ENCODE data around the gene RNU5D-1. TPM values are rescaled to one million over a fixed set of nuclear protein-coding genes. Genes with fewer than 3 reads are reported as not detected.

The RNU5D-1 gene
- total and polyA plus RNA-seq, 2 of the 13 experiments (the other 11 are each of a cell fraction or from before 2014, with no cell fraction given) = 165 TPM; not detected in 1

- ChIA-PET CTCF (ENCODE audit: low intra/inter-chr PET ratio, low total read pairs) (no interaction called here), POLR2A (interaction anchor here (0.7 kb wide), 1 partner anchor 95 kb away, joined by 3 read pairs; no protein-coding TSS in a partner anchor)
- Histone ChIP-seq H3K9ac (ENCODE audit: insufficient read depth, low read depth, low read length) (no peak overlapping the region), H3K4me3 (replicated peaks in 1 of 3; ENCODE audit: insufficient read depth in 1 of 3, low read depth in 2 of 3, low read length in 3 of 3) (no peak overlapping the region), H3K4me2 (ENCODE audit: low read depth, low read length) (no peak overlapping the region), H3K27me3 (ENCODE audit: control insufficient read depth in 1 of 2, insufficient read depth in 2 of 2, low read length in 2 of 2) (no peaks in the 10 kb centered on the region), H3K36me3 (replicated peaks in 1 of 2; ENCODE audit: control insufficient read depth in 1 of 2, insufficient read depth in 2 of 2, low read length in 2 of 2) (no peaks in the 10 kb centered on the region), H3K79me2 (ENCODE audit: insufficient read depth, low read length) (no peaks in the 10 kb centered on the region), H4K20me1 (ENCODE audit: insufficient read depth, low read length) (no peaks in the 10 kb centered on the region), H3K9me3 (ENCODE audit: low read length) (no peaks in the 10 kb centered on the region), H3K4me1 (ENCODE audit: insufficient read depth, low read length) (peaks cover 47% of the 10 kb centered on the region), H2AFZ (ENCODE audit: low read length) (no peak overlapping the region), H3K27ac (ENCODE audit: extremely low read length, insufficient read depth, low read length) (no peak overlapping the region)
- FAIRE-seq = no peak
- DNase-seq (ENCODE audit: low spot score) = no peak
- intact Hi-C loops (cut with micrococcal nuclease; ENCODE audit: unreplicated experiment) = no loop called here
- TF ChIP-seq HNF1A (IDR thresholded peaks at IDR 0.05; ENCODE audit: low read depth) (no peak), HNF1A (CRISPR knock-in tag; IDR thresholded peaks at IDR 0.05; ENCODE audit: borderline replicate concordance) (no peak), ATF7 (IDR thresholded peaks at IDR 0.05) (no peak), ATF7 (CRISPR knock-in tag; IDR thresholded peaks at IDR 0.05) (no peak), CC2D1A (CRISPR knock-in tag; IDR thresholded peaks at IDR 0.05) (no peak), DMAP1 (CRISPR knock-in tag; IDR thresholded peaks at IDR 0.05) (no peak), TBP (CRISPR knock-in tag; IDR thresholded peaks at IDR 0.05) (no peak), PHF5A (CRISPR knock-in tag; IDR thresholded peaks at IDR 0.05; ENCODE audit: low read depth, unreplicated experiment) (no peak), MIXL1 (CRISPR knock-in tag; IDR thresholded peaks at IDR 0.05) (no peak), CERS6 (CRISPR knock-in tag; IDR thresholded peaks at IDR 0.05) (no peak), ZNF598 (CRISPR knock-in tag; IDR thresholded peaks at IDR 0.05; ENCODE audit: borderline replicate concordance) (no peak), ZNF430 (CRISPR knock-in tag; IDR thresholded peaks at IDR 0.05) (no peak), ZNF3 (CRISPR knock-in tag; IDR thresholded peaks at IDR 0.05) (no peak)
- TF ChIP-seq, protein P1, sequence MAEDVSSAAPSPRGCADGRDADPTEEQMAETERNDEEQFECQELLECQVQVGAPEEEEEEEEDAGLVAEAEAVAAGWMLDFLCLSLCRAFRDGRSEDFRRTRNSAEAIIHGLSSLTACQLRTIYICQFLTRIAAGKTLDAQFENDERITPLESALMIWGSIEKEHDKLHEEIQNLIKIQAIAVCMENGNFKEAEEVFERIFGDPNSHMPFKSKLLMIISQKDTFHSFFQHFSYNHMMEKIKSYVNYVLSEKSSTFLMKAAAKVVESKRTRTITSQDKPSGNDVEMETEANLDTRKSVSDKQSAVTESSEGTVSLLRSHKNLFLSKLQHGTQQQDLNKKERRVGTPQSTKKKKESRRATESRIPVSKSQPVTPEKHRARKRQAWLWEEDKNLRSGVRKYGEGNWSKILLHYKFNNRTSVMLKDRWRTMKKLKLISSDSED (CRISPR knock-in tag; IDR thresholded peaks at IDR 0.05) = no peak
- WGBS (ENCODE audit: low lambda C conversion rate) = 96% methylated on average over 11 of the region's 64 CpGs
- in situ Hi-C loops (cut with HindIII; ENCODE audit: extremely low pct_ligation_motif_present, low pct_unique_long_range_greater_than_20kb) = no loop called here
- BruUV-seq (replicated peaks) = no TSS peak
- no peak for ATAC-seq
These were observed 6.5 kb downstream of the RNU5D-1 start for GRCh38 chr1:44724296-44724954.

Measured in HepG2 (cell line).